HL-60 (cell line): ENCODE data around the gene TEKTIP1.

Experiments
- CTCF ChIP-seq: IDR thresholded peaks from one replicate; pipeline ENCODE4 v1.5.1; 2011; ENCODE audit warnings: low read length, control low read depth, inconsistent platforms; ENCODE audit not compliant: insufficient read depth
- POLR2AphosphoS5 ChIP-seq: IDR thresholded peaks from 2 replicates; pipeline ENCODE4 v1.6.1; 2012; ENCODE audit warnings: low read depth
- REST ChIP-seq: IDR thresholded peaks from 2 replicates; pipeline ENCODE4 v1.6.1; 2012; ENCODE audit warnings: low read depth; ENCODE audit not compliant: insufficient replicate concordance

GRCh38 chr19:3572132-3572854 lies 33.3 kb downstream of the TEKTIP1 start:
- TF ChIP-seq CTCF = no peak
- TF ChIP-seq REST = no peak
- TF ChIP-seq POLR2AphosphoS5 = no peak
